GM19043 (cell line): Measurements from ENCODE around the gene PTPRN2.

Source experiments
- ATAC-seq: cut with Tn5 transposase; IDR thresholded peaks from one replicate; pipeline ENCODE4 v1.9.1; 2021; ENCODE audit warnings: low read depth; ENCODE audit not compliant: unreplicated experiment

The PTPRN2 gene

GRCh38 chr7:158120316-158120715, 467.3 kb downstream of the PTPRN2 start:
- no peak for ATAC-seq

- ATAC-seq: no peak
Measured at GRCh38 chr7:158117341-158118222, 470.0 kb downstream of the PTPRN2 start.

- no peak for ATAC-seq
Measured at GRCh38 chr7:158116235-158116634, 471.4 kb downstream of the PTPRN2 start.

- no peak for ATAC-seq
Measured at GRCh38 chr7:158114056-158114850, 473.4 kb downstream of the PTPRN2 start.

GRCh38 chr7:158113321-158114025, 474.1 kb downstream of the PTPRN2 start:
- ATAC-seq: no peak

GRCh38 chr7:158112571-158113320, 474.9 kb downstream of the PTPRN2 start:
- no peak for ATAC-seq

- ATAC-seq: no peak
Measured at GRCh38 chr7:158111906-158112570, 475.6 kb downstream of the PTPRN2 start.

GRCh38 chr7:158111049-158111751, 476.4 kb downstream of the PTPRN2 start:
- no peak for ATAC-seq

GRCh38 chr7:158110661-158111048, 477.0 kb downstream of the PTPRN2 start:
- ATAC-seq: no peak

- no peak for ATAC-seq
Measured at GRCh38 chr7:158110034-158110590, 477.5 kb downstream of the PTPRN2 start.

GRCh38 chr7:158109364-158110033, 478.1 kb downstream of the PTPRN2 start:
- ATAC-seq: no peak

- ATAC-seq: no peak
Measured at GRCh38 chr7:158108646-158109293, 478.9 kb downstream of the PTPRN2 start.

- no peak for ATAC-seq
Measured at GRCh38 chr7:158107806-158108205, 479.8 kb downstream of the PTPRN2 start.

GRCh38 chr7:158106272-158106671, 481.4 kb downstream of the PTPRN2 start:
- no peak for ATAC-seq

- no peak for ATAC-seq
Measured at GRCh38 chr7:158103378-158103777, 484.2 kb downstream of the PTPRN2 start.

- ATAC-seq: no peak
Measured at GRCh38 chr7:158102897-158103296, 484.7 kb downstream of the PTPRN2 start.

- no peak for ATAC-seq
Measured at GRCh38 chr7:158101821-158102450, 485.7 kb downstream of the PTPRN2 start.
